Activated naive CD4-positive, alpha-beta T cell treated with anti-CD3 and anti-CD28 coated beads, Interleukin-2, amount 10 ng/mL, durations not matched to agents 7 days and 5 days (primary cell): ENCODE measurements around the gene PLPP4.
"Not testable (repeated sequence)": the region's sequence is repeated elsewhere in the genome, so short reads cannot be mapped to it uniquely, and the experiment has no call there.

ENCODE experiments used
- CTCF ChIA-PET: fragments of 350-600 bp; sonication (Branson Sonifier 250); formaldehyde crosslinking; loops from one replicate; lab custom pipeline; 2021; ENCODE audit warnings: antibody characterized with exemption; lab: Charles Lee
- DNase-seq: peaks from one replicate; pipeline ENCODE4 v3.0.0-alpha.2; 2020
- H3K27ac Mint-ChIP-seq: one replicate; pipeline ENCODE4 v1.8.0; 2021; ENCODE audit warnings: mild to moderate bottlenecking, moderate library complexity, mixed read lengths
- H3K27me3 Mint-ChIP-seq: one replicate; pipeline ENCODE4 v1.8.0; 2021; ENCODE audit warnings: mild to moderate bottlenecking, mixed read lengths
- H3K36me3 Mint-ChIP-seq: one replicate; pipeline ENCODE4 v1.8.0; 2021; ENCODE audit warnings: mixed read lengths
- H3K4me1 Mint-ChIP-seq: one replicate; pipeline ENCODE4 v1.8.0; 2021; ENCODE audit warnings: mixed read lengths
- H3K4me3 Mint-ChIP-seq: one replicate; pipeline ENCODE4 v1.8.0; 2021; ENCODE audit warnings: mild to moderate bottlenecking, moderate library complexity, mixed read lengths
- H3K9me3 Mint-ChIP-seq: one replicate; pipeline ENCODE4 v1.8.0; 2021; ENCODE audit warnings: mixed read lengths

The PLPP4 gene

DNA sequence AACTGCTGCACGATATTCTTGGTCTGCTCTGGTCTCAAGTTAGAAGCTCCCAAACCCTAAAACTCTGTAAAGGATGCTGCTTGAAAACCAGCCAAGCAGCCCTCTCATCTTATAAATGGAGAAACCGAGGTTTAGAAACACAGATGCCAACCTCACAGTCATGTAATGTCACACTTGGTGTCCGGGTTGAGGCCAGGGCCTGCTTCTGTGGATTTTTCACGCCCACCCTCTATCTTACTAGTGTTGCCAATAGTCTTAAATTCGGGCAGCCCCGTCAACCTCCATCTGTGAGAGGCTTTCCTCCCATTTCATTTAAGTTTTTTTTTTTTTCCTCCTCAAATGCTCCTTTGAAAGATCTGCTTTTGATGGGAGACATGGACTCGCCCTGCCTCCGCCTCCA lies 28.9 kb downstream of the PLPP4 start:
- Mint-ChIP-seq H3K27ac (no peak overlapping the region), H3K4me3 (no peak overlapping the region), H3K27me3 (no peaks in the 10 kb centered on the region), H3K4me1 (no peaks in the 10 kb centered on the region), H3K9me3 (peaks cover 11% of the 10 kb centered on the region), H3K36me3 (no peaks in the 10 kb centered on the region)
- DNase-seq, result no peak
- CTCF ChIA-PET, result no interaction called here

DNA sequence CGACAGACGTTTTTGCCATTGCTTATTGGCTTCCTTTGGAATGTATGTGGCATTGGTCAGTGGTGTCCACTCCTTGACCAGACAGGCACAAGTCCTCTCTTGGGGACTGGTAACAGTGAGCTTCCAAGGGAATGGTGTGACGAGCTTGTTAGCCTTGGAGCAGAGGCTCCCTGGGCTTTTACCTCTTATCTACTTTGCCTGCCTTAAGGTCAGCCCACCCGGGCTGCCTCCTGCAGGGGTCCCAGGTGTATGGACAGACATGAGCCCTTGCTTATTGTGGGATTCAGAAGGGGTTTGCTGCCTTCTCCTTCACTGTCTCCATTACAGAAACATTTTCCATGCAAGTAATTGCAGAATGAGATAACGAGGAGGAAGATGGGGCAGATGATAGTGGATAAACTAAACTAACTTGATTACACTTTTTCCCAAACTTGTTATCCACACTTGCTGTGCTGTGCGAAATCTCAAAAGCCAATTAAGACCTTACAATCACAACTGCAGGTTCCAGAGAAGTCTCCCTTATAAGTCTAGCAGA lies 29.7 kb downstream of the PLPP4 start:
- Mint-ChIP-seq H3K4me3 (no peak overlapping the region), H3K36me3 (no peaks in the 10 kb centered on the region), H3K27me3 (no peaks in the 10 kb centered on the region), H3K27ac (no peak overlapping the region), H3K4me1 (no peaks in the 10 kb centered on the region), H3K9me3 (peaks cover 11% of the 10 kb centered on the region)
- CTCF ChIA-PET, result no interaction called here
- DNase-seq, result no peak

DNA sequence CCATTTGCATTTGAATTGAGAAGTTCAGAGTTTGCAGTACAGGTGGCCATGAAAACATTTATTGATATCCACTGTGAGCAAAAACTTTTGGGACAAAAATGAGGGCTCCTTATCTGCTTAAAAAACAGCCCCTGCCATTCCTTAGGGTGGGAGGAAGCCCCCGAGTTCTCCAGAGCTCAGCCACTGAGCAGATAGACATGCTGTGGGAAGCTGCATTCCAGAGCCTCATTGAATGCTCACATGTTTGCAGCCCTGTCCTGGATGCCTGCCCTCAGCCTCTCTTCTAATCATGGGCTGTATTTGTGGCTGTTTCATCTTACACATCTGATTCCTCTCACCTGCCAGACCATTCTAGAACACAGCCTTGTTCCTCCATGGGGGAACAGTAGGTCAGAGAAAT lies 33.3 kb downstream of the PLPP4 start:
- H3K4me1 Mint-ChIP-seq, result no peaks in the 10 kb centered on the region
- no peaks in the 10 kb centered on the region for H3K36me3 Mint-ChIP-seq
- H3K9me3 Mint-ChIP-seq, result peaks cover 4% of the 10 kb centered on the region
- no peaks in the 10 kb centered on the region for H3K27me3 Mint-ChIP-seq
- H3K27ac Mint-ChIP-seq, result no peak overlapping the region
- CTCF ChIA-PET, result no interaction called here
- no peak for DNase-seq
- H3K4me3 Mint-ChIP-seq, result no peak overlapping the region

DNA sequence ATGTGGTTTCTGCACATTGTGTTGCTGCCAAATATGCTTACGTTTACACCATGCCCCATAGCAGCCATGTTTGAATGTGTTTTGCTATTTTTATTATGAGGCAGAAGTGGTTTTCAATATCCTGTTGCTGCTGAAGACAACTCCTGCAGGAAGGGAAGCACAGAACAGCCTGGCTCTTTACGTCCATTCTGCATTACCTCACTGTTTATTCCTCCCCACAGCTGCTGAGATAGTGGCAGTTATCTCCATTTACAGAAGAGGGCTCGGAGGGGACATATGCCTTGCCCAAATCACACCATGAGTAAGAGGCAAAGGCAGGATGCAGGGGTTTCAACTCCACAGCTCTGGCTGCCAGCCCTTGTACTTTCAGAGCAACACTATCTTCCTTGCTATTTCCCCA lies 35.3 kb downstream of the PLPP4 start:
- H3K4me3 Mint-ChIP-seq, result no peak overlapping the region
- H3K9me3 Mint-ChIP-seq, result no peaks in the 10 kb centered on the region
- no peaks in the 10 kb centered on the region for H3K4me1 Mint-ChIP-seq
- no peak for DNase-seq
- no peaks in the 10 kb centered on the region for H3K36me3 Mint-ChIP-seq
- no peak overlapping the region for H3K27ac Mint-ChIP-seq
- H3K27me3 Mint-ChIP-seq, result no peaks in the 10 kb centered on the region
- CTCF ChIA-PET, result interaction anchor here (1.0 kb wide), 1 partner anchor 34 kb away, joined by 3 read pairs; no protein-coding TSS in a partner anchor

DNA sequence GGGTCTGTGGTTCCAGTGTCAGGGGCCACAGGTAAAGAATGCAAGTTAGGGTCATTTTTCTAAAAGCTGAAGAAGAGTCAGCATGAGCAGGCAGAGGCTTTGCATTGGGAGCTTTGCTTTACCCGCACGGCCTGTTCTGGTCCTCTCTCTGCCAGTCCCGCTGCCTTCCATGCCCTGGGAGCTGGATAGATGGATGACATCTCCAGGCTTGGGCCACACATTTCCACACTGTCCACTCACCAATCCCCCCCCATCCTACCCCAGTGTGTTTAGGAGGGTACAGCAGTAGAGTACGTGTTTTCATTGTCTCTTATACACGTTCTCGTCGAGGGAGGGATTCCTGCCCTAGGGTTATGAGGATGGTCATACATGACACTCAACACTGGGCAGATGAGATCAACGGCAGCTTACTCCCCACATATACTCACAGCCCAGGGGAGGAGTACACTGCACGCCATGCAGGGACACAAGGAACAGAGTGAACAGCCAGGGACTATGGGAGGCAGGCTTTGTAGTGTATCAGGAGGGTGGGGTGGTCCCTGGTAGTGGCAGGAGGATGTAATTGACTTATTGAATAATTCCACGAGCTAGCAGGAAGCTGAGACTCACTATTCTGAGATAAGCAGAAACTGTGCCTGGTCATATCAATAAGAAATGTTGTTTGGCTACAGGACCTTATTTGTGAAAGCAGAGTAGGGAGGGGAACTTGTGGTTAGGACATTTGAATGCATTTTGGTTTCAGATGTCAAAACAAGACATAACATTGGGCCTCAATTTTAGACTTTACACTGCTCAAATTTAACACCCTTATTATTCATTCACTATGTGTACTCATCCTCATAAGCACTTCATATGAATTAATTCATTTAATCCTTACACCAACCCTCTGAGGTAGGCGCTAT lies 36.6 kb downstream of the PLPP4 start:
- Mint-ChIP-seq H3K27me3 (no peaks in the 10 kb centered on the region), H3K36me3 (no peaks in the 10 kb centered on the region), H3K4me1 (no peaks in the 10 kb centered on the region), H3K27ac (no peak overlapping the region), H3K9me3 (no peaks in the 10 kb centered on the region), H3K4me3 (no peak overlapping the region)
- CTCF ChIA-PET, result interaction anchor here (1.0 kb wide), 1 partner anchor 32 kb away, joined by 3 read pairs; no protein-coding TSS in a partner anchor
- no peak for DNase-seq

DNA sequence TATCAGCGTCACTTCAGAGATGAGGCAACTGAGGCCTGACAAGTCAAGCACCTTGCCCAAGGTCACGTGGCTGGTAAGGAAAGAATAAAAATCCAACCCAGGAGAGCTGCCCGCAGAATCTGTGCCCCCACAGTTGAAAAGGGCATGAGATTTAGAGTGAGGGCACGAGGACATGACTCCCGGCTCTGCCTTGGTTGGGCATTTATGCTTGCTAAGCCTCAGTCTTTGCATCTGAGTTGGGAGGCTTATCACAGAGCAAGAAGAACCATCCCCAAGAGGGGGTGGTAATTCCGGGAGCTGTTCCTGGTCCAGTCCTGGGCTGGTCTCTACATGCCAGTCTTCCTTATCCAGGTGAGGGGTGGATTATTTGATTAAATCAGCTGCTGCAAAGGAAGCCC lies 37.3 kb downstream of the PLPP4 start:
- H3K27ac Mint-ChIP-seq, result no peak overlapping the region
- no peak overlapping the region for H3K4me3 Mint-ChIP-seq
- no peaks in the 10 kb centered on the region for H3K4me1 Mint-ChIP-seq
- no peaks in the 10 kb centered on the region for H3K27me3 Mint-ChIP-seq
- no peak for DNase-seq
- CTCF ChIA-PET, result no interaction called here
- H3K36me3 Mint-ChIP-seq, result no peaks in the 10 kb centered on the region
- no peaks in the 10 kb centered on the region for H3K9me3 Mint-ChIP-seq

DNA sequence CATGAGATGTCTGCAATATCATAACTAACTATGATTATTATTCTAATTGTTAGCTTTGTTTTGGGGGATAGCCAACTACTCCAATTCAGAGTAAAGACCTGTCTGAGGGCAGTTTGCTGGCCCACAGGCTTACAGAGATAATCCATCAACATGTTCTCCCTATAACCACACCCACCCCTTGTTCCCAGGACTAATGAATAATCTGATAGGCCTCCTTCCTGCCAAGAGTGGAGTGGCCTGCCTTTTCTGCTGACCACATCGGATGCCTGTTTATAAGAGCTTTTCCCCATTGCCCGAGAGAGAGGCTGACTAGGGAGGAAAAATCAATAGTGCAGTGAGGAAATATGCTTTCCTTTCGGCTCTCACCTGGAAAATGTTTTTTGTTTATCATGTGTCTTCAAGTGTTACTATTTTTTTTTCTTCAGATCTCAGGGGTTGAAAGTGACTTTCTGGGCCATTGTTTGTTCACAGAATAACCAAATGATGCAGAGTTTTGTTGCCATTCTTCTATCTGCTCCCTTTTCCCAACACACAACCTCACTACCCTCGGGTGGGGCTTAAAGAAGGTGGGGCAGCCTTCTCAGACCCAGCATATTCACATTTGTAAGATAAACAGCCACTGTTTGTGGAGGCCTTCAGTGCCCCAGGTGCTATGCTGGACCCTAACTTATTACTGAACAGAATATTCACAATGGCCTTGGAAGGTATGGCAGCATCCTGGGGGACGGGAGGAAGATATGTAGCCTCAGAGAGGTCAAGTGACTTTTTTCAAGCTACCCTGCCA lies 38.4 kb downstream of the PLPP4 start:
- no peaks in the 10 kb centered on the region for H3K36me3 Mint-ChIP-seq
- DNase-seq, result no peak
- H3K27ac Mint-ChIP-seq, result no peak overlapping the region
- CTCF ChIA-PET, result no interaction called here
- no peaks in the 10 kb centered on the region for H3K27me3 Mint-ChIP-seq
- no peaks in the 10 kb centered on the region for H3K4me1 Mint-ChIP-seq
- H3K4me3 Mint-ChIP-seq, result no peak overlapping the region
- H3K9me3 Mint-ChIP-seq, result no peaks in the 10 kb centered on the region

DNA sequence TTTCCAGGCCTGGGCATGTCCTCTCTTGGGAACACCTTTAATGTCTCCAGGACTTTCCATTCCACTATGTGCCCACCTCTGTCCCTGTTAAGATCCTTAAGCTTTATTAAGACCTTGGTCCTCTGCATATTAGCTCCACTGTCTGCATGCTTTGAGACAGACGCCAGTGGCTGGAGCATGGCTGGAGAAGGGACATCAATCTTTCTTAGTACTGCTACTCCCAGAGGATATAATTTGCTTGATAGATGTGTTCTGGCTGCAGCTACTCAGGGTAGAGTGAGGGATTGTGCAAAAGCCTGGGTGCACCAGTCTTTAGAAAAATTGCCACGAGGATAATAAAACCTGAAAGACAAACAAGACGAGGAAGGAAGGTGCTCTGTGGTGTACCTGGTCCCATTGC lies 42.9 kb downstream of the PLPP4 start:
- CTCF ChIA-PET, result no interaction called here
- no peak overlapping the region for H3K27ac Mint-ChIP-seq
- H3K4me1 Mint-ChIP-seq, result no peaks in the 10 kb centered on the region
- no peaks in the 10 kb centered on the region for H3K9me3 Mint-ChIP-seq
- DNase-seq, result no peak
- no peaks in the 10 kb centered on the region for H3K36me3 Mint-ChIP-seq
- no peak overlapping the region for H3K4me3 Mint-ChIP-seq
- no peaks in the 10 kb centered on the region for H3K27me3 Mint-ChIP-seq

DNA sequence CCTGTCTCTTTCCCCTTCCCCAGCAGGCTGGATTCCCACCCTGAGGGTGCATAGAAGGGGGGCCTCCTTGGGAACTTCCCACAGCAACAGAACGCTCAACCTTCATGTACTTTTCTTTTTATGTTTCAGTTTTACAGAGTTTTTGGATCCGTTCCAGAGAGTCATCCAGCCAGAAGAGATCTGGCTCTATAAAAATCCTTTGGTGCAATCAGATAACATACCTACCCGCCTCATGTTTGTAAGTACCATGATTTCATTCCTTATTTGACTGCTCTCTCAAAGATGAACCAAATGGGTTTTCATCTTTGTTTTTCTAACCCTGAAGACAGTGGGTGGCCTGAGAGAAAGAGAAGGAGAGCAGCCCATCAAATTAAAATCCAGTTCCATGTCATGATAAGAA lies 46.7 kb downstream of the PLPP4 start:
- H3K27ac Mint-ChIP-seq, result no peak overlapping the region
- no peak for DNase-seq
- H3K36me3 Mint-ChIP-seq, result no peaks in the 10 kb centered on the region
- no peaks in the 10 kb centered on the region for H3K4me1 Mint-ChIP-seq
- CTCF ChIA-PET, result no interaction called here
- no peaks in the 10 kb centered on the region for H3K9me3 Mint-ChIP-seq
- H3K4me3 Mint-ChIP-seq, result no peak overlapping the region
- H3K27me3 Mint-ChIP-seq, result no peaks in the 10 kb centered on the region

DNA sequence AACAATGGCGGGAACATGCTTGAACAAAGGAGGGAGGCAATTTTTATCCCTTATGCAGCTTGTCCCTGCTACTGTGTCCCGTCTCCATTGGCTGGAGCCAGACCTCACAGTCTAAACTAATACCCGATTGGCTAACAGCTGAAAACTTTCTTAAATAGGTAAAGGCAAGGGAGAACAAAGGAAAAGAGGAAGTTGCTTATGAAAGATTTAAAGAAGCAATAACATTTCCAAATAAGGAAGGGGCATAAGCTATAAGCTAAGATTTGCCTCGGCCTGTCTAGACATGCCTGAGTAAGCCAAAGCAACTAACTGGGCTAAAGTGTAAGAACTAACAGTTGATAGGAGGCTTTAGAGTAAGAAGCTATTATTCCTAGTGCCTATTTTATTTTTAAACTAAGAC lies 47.2 kb downstream of the PLPP4 start:
- H3K27ac Mint-ChIP-seq, H3K36me3 Mint-ChIP-seq, CTCF ChIA-PET, DNase-seq, H3K27me3 Mint-ChIP-seq, H3K9me3 Mint-ChIP-seq, H3K4me1 Mint-ChIP-seq, H3K4me3 Mint-ChIP-seq: not testable (repeated sequence)

DNA sequence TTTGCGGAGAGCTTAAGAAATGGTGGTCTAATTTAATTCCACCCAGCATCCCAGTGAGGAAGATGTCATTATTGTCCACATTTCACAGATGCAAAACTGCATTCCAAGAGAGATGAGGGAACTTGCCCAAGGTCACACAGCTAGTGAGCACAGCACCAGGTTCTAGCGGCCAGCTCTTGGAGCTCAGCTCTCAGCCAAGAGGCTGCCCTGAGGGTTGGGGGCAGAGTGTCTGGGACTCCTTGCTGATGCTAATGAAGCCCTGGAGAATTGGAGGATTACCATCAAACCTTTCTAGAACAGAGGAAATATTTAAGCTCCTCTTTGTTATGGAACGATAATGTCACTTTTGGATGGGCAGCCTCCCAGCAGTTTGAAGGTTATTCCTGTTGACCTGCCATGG lies 48.0 kb downstream of the PLPP4 start:
- H3K9me3 Mint-ChIP-seq, result no peaks in the 10 kb centered on the region
- no peak overlapping the region for H3K27ac Mint-ChIP-seq
- H3K36me3 Mint-ChIP-seq, result no peaks in the 10 kb centered on the region
- no peak for DNase-seq
- no peaks in the 10 kb centered on the region for H3K27me3 Mint-ChIP-seq
- H3K4me3 Mint-ChIP-seq, result no peak overlapping the region
- CTCF ChIA-PET, result no interaction called here
- H3K4me1 Mint-ChIP-seq, result no peaks in the 10 kb centered on the region

DNA sequence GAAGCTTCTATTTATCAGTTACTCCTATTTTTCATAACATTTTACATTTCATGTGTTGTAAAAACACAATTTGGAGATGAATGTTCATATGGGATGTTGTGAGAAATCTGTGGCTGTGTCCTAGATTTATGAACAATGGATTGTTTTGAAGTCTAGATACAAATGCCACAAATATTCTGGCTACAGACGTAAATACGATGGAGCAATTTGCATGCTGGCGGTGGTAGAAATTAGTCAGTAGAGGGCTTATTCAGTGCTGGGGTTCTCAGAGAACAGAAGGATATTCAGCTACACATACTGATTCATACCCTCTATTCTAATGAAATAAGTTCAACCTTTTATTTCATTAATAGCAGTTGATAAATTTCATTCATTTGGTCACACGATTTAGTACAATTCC lies 48.8 kb downstream of the PLPP4 start:
- Mint-ChIP-seq H3K27me3 (no peaks in the 10 kb centered on the region), H3K4me3 (no peak overlapping the region)

DNA sequence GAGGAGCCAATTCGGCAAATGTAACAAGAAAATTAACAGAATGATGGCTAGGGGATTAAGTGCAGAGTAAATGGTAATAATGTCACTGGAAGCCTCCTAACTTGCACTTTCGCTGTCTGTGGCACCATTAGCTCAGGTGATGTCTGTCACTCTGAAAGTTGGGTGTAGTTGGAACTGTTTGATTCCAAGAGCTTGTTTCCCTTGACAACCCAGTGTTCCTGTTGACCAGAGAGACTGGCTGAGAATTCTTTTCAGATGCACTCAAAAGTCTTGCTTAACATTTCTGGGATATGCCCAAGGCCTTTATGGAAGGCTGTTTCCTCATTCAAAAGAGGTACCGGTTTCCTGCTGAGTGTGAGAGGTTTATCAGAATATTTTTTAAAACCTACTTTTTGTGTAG lies 49.6 kb downstream of the PLPP4 start:
- CTCF ChIA-PET, result no interaction called here
- H3K27ac Mint-ChIP-seq, result no peak overlapping the region

More for the DNA sequence above, 48.8 kb downstream of the PLPP4 start:
- Mint-ChIP-seq H3K9me3 (no peaks in the 10 kb centered on the region), H3K27ac (no peak overlapping the region), H3K4me1 (no peaks in the 10 kb centered on the region), H3K36me3 (no peaks in the 10 kb centered on the region)
- DNase-seq, result no peak
- CTCF ChIA-PET, result no interaction called here

DNA sequence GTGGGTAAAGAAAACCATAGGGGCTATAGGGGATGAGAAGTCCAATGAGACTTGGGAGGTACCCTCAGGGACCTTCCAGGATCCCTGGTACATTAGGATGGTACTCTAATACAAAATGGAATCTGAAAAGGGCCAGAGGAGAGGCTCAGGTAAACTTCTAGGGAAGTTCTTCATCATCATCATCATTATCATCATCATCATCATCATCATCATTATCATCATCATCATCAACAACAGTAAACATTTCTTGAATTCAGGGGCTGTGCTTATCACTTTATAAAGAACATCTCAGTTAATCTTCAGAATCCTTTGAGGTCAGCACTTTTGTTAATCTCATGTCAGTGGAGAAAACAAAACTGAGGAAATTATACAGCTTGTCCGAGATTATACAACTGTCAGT lies 50.1 kb downstream of the PLPP4 start:
- Mint-ChIP-seq H3K4me1 (no peaks in the 10 kb centered on the region), H3K9me3 (no peaks in the 10 kb centered on the region), H3K27me3 (no peaks in the 10 kb centered on the region), H3K4me3 (no peak overlapping the region), H3K36me3 (no peaks in the 10 kb centered on the region), H3K27ac (no peak overlapping the region)
- CTCF ChIA-PET, result no interaction called here
- DNase-seq, result no peak

More for the DNA sequence above, 49.6 kb downstream of the PLPP4 start:
- no peaks in the 10 kb centered on the region for H3K9me3 Mint-ChIP-seq
- no peak for DNase-seq
- no peak overlapping the region for H3K4me3 Mint-ChIP-seq
- no peaks in the 10 kb centered on the region for H3K4me1 Mint-ChIP-seq
- no peaks in the 10 kb centered on the region for H3K27me3 Mint-ChIP-seq
- no peaks in the 10 kb centered on the region for H3K36me3 Mint-ChIP-seq
